ENCODE measurements around the gene ZNF69.
"Not testable (repeated sequence)": the region's sequence is repeated elsewhere in the genome, so short reads cannot be mapped to it uniquely, and the experiment has no call there.

ZNF69 gene

DNA sequence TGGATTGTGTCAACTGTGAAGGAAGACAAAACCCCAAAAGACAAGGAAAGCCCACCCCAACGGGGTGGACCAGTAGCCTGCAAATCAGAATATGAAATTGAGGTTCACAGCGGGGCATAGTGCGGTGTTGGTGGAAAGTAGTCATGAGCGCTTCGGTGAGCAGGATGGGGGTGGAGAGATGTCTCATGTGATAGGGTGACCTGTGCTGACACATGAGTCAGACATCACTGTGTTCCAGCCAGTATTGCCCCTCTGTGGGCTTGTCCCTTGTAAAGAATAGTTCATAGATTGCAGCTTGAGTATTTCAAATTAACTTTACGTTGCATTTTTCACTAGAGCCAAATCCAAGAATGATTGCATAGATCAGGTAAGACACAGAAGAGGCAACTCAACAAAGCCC, 7.3 kb downstream of the ZNF69 start:
- DNase-seq (ENCODE audit: low read depth), result no peak

DNA sequence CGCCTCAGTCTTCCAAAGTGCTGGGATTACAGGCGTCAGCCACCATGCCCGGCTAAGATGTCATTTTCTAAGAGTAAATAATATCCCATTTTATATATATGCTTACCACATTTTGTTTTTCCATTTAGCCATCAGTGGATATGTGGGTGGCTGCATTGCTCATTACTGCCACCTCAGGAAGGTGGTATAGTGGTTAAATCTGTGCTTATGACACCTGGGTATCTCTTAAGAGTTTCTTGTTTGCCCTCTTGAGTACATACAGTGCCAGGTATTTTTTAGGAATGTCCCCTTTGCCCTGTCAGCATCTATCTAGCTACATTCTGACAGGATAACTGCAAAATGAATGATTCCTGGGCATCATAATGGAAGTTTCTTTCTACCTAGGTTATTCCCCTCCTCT, 14.6 kb downstream of the ZNF69 start:
- no peak for DNase-seq (ENCODE audit: low read depth)

GRCh38 chr19:11905928-11906327, 18.3 kb downstream of the ZNF69 start:
- DNase-seq (ENCODE audit: low read depth), result no peak

DNA sequence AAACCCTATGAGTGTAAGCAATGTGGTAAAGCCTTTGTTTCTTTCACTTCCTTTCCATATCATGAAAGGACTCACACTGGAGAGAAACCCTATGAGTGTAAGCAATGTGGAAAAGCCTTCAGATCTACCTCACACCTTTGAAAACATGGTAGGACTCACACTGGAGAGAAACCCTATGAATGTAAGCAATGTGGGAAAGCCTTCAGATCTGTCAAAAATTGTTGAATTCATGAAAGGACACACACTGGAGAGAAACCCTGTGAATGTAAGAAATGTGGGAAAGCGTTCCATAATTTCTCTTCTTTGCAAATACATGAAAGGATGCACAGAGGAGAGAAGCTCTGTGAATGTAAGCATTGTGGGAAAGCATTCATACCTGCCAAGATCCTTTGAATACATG, 24.4 kb downstream of the ZNF69 start:
- DNase-seq (ENCODE audit: low read depth), result not testable (repeated sequence)

- DNase-seq (ENCODE audit: low read depth), result not testable (repeated sequence)
Measured at GRCh38 chr19:11914417-11915051, 27.0 kb downstream of the ZNF69 start.

DNA sequence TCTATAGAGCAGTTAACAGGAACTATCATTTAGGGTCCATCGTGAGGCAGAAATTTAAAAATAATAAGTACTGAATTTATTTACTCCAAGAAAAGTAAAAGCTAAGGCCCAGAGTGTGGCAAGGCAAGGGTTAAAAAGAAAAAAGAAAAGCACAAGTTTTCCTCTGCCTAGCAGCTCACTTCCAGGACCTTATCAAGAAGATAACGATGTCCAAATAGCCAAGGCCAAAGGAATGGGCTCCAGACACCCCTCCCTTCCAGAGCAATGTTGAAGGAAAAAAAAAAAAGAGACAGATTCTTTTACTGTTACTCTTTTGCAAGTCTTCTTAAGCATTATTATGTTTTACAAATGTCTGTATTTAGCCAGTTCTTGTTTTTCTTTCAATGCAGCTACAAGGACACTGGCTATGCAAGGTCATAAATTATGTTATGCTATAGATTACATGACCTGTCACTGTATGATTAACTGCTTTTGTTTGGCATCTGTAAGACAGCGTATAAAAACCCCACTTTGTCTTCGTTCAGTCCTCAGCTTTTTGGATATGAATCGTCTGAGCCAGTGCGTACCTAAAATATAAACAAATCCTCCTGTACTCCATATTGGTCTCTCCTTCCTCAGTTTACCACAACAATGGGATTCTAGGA, 34.4 kb downstream of the ZNF69 start:
- DNase-seq (ENCODE audit: low read depth), result no peak

DNA sequence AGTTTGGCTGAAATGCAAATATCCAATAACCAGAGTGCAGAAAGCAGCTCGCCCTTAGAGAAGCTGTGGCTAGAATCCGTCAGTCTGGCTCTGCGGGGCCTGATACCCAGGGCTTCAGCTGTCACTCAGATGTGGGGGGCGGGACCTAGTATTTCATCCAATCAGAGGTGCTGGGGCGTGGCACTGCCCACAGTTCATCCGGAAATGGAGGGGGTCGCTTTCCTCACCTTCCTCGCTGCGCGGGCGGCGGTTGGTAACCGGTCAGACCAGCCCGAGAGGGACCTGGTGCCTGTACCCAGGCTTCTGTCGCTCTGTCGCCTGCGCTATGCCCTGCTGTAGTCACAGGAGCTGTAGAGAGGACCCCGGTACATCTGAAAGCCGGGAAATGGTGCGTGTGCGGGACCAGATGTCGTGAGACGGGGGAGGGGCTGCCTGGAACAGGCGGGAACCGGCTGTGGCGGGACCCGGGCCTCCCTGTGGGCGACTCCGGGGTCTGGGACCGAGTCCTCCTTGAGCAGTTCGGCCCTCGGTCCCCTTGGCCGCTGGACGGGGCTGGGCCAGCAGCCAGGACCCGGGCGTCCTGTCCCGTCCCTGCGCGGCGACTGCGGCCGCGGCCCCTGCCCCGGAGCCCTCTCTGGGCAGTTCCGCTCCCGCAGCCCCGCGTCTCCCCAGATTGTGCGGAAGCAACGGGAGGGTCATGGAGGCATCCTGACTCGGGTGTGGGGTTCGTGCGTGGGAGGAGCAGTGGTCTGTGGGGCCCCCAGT, 37.5 kb downstream of the ZNF69 start, which contains the start of gene ZNF700:
TSS of gene ZNF700 (plus strand) at position 222 of the 765 bp plus-strand sequence. CDS start at position 326, 104 bp downstream.
- peak; percentile 87 for DNase-seq (ENCODE audit: low read depth)

DNA sequence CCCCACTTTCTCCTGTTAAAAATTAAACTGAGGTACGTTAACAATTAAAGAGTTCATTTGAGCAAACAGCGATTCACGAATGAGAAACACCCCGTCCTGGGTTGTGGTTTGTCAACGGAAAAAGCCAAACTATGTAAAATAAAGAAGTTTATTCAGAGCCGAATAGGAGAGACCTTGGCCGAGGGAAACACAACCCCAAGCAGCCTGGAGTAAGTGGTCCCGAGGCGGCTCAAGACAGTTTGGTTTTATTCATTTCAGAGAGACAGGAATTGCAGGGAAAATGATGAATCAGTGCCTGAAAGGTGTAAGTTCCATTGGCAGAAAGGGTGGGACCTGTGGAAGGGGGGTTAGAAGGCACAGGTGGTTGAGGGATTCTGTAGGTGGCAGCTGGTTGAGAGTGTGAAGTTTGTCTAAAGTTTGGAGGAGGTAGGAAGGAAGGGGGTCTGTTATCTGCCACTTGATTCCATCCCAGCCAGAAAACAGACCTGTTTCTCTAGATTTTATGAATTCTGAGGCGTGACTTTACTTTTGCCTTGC, 38.1 kb downstream of the ZNF69 start:
- not testable (repeated sequence) for DNase-seq (ENCODE audit: low read depth)

GRCh38 chr19:11927227-11927626, 39.6 kb downstream of the ZNF69 start:
- DNase-seq (ENCODE audit: low read depth), result no peak

DNA sequence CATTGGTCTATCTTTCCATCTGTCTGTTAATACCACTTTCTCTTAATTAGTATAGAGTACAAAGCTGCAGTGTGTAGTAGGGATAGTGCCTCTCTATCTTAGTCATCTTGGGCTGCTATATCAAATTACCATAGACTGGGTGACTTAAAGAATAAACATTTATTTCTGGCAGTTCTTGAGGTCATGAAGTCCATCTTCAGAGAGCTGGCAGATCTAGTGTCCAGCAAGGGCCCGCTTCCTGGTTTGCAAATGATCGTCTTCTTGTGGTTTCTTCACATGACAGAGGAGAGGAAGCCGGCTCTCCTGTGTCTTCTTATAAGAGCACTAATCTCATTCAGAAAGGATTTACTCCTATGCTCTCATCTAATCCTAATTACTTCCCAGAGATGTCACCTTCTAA, 43.5 kb downstream of the ZNF69 start:
- no peak for DNase-seq (ENCODE audit: low read depth)

DNA sequence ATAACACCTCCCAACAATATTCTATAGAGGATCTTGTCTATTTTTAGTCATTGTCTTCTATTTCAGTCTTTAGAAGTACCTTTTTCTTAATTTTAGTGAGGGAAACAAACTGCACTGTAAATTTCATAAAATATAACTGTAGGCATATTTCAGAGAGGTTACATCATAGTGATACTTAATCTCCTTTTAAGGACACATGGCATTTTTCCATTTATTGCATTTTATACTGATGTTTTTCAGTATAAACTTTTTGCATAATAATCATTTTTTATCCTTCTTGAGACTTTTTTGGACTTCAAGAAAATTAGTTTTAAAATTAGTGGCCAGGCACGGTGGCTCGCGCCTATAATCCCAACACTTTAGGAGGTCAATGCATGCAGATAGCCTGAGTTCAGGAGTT, 43.9 kb downstream of the ZNF69 start:
- no peak for DNase-seq (ENCODE audit: low read depth)

DNA sequence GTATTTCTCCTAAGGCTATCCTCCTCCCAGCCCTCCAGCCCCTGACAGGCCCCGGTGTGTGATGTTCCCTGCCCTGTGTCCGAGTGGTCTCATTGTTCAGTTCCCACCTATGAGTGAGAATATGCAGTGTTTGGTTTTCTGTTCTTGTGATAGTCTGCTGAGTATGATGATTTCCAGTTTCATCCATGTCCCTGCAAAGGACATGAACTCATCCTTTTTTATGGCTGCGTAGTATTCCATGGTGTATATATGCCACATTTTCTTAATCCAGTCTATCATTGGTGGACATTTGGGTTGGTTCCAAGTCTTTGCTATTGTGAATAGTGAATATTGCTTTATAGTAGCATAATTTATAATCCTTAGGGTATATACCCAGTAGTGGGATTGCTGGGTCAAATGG, 48.2 kb downstream of the ZNF69 start:
- not testable (repeated sequence) for DNase-seq (ENCODE audit: low read depth)

DNA sequence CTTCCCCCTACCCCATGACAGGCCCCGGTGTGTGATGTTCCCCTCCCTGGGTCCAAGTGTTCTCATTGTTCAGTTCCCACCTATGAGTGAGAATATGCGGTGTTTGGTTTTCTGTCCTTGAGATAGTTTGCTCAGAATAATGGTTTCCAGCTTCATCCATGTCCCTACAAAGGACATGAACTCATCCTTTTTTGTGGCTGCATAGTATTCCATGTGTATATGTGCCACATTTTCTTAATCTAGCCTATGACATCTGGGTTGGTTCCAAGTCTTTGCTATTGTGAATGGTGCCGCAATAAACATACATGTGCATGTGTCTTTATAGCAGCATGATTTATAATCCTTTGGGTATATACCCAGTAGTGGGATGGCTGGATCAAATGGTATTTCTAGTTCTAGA, 50.8 kb downstream of the ZNF69 start:
- not testable (repeated sequence) for DNase-seq (ENCODE audit: low read depth)

DNA sequence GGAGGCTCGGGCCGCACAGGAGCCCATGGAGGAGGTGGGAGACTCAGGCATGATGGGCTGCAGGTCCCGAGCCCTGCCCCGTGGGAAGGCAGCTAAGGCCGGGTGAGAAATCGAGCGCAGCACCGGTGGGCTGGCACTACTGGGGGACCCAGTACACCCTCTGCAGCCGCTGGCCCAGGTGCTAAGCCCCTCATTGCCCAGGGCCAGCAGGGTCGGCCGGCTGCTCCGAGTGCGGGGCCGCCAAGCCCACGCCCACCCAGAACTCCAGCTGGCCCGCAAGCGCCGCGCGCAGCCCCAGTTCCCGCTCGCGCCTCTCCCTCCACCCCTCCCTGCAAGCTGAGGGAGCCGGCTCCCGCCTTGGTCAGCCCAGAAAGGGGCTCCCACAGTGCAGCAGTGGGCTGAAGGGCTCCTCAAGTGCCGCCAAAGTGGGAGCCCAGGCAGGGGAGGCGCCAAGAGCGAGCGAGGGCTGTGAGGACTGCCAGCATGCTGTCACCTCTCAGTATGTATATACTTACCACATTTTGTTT, 53.8 kb downstream of the ZNF69 start:
- not testable (repeated sequence) for DNase-seq (ENCODE audit: low read depth)

- DNase-seq (ENCODE audit: low read depth), result no peak
Measured at GRCh38 chr19:11942008-11942842, 54.6 kb downstream of the ZNF69 start.

GRCh38 chr19:11942843-11943108, 55.2 kb downstream of the ZNF69 start:
- no peak for DNase-seq (ENCODE audit: low read depth)

DNA sequence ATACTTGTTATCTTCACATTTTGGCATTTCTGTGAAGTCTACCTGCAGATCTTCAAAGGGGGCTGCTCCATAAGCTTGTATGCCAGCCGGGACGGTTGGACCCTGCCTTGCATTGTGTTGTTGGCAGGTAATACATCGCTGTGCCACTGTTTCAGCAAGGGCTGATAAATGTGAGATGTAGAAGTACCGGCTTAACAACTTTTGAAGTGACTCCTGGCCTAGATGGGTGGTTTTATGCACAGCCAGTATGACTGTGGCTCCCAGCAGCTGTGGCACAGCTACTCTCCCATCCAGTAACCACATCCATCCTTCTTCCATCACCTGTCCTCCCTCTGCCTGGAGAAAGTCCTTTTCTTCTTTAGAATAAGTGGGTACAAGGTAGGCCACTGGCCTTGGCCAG, 57.1 kb downstream of the ZNF69 start:
- DNase-seq (ENCODE audit: low read depth), result no peak

- no peak for DNase-seq (ENCODE audit: low read depth)
Measured at GRCh38 chr19:11948646-11949045, 61.1 kb downstream of the ZNF69 start.

DNA sequence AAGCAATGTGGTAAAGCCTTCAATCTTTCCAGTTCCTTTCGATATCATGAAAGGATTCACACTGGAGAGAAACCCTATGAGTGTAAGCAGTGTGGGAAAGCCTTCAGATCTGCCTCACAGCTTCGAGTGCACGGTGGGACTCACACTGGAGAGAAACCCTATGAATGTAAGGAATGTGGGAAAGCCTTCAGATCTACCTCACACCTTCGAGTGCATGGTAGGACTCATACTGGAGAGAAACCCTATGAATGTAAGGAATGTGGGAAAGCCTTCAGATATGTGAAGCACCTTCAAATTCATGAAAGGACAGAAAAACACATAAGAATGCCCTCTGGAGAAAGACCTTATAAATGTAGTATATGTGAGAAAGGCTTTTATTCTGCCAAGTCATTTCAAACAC, 61.6 kb downstream of the ZNF69 start:
- no peak for DNase-seq (ENCODE audit: low read depth)

GRCh38 chr19:11949614-11950080, 62.1 kb downstream of the ZNF69 start:
- not testable (repeated sequence) for DNase-seq (ENCODE audit: low read depth)

- no peak for DNase-seq (ENCODE audit: low read depth)
Measured at GRCh38 chr19:11950312-11950711, 62.7 kb downstream of the ZNF69 start.

Measured in stimulated activated CD4-positive, alpha-beta T cell treated with anti-CD3 and anti-CD28 coated beads, Interleukin-2, amount 100 ng/mL, for 4 hours (primary cell).